Measurements from ENCODE around the gene LTBP2.
"Not testable (repeated sequence)": the region's sequence is repeated elsewhere in the genome, so short reads cannot be mapped to it uniquely, and the experiment has no call there.

LTBP2 gene

DNA sequence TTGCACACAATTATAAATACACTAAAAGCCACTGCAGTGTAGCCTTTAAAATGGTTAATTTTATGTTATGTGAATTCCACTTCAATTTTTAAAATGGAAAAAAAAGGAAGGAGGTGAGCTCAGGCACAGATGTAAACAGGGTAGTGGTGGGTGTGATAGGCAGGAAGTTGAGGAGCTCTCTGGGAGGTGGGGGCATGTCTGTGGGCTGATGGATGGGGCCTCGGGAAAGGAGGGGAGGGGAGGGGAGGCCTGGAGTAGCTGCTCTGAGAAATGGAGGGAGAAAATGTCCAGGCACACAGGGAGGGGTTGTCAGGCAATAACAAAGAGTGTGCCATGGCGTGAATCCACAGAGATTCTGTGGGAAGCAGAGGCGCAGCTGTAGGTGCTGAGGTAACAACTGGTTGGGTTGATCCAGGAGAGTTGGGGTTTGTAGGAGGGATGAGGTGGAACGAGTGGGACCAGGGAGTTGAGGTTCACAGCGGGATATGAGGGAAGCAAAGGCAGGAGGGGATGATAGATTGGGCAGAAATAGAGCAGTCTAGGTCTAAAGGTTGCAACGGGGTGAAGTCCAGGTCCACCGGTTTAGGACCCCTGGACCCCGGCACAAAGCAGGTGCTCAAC, 57.2 kb downstream of the LTBP2 start:
- in situ Hi-C loops (cut with MboI; ENCODE audit: low sequenced_read_pairs): no loop called here

GRCh38 chr14:74552623-74553022, 59.4 kb downstream of the LTBP2 start:
- in situ Hi-C loops (cut with MboI; ENCODE audit: low sequenced_read_pairs): no loop called here

DNA sequence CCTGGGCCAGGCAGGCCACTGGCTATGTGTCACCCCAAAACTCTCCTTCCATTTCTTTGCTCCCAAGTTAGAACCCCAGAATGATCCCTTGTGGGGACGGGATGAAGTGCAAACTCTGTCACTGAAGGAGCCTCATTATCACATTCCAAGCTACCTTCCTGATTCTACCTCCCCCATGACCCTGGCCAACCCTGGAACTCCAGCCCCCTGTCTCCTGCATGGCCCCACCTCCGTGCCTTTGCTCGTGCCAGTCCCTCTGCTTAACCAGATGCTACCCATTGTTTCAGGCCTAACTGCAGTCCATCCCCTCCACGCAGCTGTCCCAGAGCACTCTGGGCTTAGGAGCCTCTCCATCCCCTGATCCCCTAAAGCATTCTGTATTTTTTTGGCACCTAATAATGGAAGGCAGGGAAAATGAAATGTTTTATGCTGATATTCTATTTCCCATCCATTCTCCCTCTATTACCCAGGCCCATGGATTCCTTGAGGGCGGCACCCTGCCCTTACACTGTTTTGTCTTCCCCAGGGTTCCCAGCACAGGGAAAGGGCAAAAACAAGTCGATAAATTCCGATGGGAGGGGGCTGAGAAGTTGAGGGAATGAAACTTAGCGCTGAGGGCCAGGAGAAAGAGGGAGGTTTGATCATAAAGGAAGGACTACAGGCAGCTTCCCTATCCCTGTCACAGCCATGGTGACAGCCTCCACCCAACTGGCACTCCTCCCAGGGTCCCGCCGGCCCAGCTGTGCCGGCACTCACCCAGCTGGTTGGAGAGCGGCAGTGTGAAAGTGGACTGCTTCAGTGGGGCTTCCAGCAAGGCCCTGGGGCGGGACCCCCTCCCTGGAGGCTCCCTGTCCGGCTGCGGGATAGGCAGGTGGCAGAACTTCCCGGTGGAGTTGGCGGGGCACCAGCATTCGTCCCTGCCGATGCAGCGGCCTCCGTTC, 60.3 kb downstream of the LTBP2 start:
- in situ Hi-C loops (cut with MboI; ENCODE audit: low sequenced_read_pairs): no loop called here

DNA sequence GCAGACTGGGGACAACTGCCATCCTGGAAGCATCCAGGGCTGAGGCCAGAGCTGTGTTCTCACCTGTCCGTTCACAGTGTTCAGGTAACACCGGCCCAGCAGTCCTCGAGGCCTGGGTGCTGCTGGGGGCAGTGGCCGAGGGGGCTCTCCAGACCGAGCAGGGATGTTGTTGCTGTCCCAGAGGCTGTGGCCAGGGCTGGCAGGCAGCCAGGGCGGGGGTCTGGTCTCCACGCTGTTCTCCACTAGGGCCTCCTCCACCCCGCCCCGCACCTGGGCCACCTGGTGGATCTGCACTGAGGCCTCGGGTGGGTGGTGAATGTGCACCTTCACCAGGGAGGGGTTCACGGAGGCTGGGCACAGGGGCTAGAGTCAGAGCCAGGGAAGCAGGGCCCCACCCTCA, 61.0 kb downstream of the LTBP2 start:
- in situ Hi-C loops (cut with MboI; ENCODE audit: low sequenced_read_pairs): no loop called here

- in situ Hi-C loops (cut with MboI; ENCODE audit: low sequenced_read_pairs): no loop called here
These were observed 62.0 kb downstream of the LTBP2 start for GRCh38 chr14:74550071-74550470.

DNA sequence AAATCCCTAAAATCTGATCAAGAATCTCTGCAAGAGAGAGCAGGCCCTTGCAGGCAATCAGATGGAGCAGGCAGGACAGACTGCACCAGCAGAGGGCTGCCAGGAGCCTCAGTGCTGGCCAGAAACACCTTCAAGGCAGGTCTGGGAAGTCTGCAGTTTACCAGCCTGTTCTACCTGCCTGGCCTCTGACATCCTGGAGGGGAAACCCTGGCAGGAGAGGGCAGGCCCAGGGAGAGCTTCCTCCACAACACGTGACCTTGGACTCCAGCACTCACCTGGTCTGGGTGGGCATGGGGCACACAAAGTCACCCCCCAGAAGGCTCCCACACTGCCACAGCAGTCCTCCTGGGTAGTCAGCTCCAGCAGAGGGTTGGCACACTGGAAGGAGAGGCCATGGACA, 62.4 kb downstream of the LTBP2 start:
- in situ Hi-C loops (cut with MboI; ENCODE audit: low sequenced_read_pairs): no loop called here

DNA sequence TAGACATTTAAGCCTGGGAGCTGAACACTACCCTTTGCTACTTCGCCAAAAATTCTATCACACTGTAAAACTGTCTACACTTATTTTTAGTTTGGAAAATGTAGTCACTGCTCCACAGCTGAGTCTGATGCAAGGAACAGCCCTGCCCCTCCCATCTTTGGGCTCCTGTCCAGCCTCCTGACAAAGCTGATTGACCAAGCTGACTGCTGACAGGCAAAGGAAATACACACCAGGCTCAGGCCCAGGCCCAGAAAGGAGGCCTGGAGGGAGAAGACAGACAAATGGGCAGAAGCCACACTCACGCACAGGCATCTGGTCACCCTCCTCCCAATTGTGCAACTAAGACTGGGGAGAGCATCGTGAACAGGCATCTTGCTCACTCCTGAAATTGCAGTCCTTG, 63.2 kb downstream of the LTBP2 start:
- in situ Hi-C loops (cut with MboI; ENCODE audit: low sequenced_read_pairs): no loop called here

GRCh38 chr14:74547331-74547927, 64.6 kb downstream of the LTBP2 start:
- in situ Hi-C loops (cut with MboI; ENCODE audit: low sequenced_read_pairs): no loop called here

DNA sequence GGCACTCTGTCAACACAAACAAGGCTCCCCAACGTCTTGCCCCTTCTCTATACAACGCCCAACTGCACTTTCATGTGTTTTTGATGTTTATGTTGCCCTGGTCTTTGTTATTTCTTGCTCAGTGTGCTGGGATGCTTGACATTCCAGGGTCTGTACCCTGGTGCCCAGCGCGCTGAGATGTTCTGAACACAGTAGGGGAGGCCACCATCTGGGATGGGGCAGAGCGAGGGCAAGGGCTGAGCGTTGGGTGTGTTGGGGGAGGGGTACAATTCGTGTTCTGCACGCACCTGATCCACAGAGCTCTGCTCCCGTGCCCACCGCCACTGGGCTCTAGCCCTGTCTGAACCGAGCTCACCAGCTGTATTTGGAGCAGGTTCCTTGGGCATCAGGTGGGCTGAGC, 65.6 kb downstream of the LTBP2 start:
- in situ Hi-C loops (cut with MboI; ENCODE audit: low sequenced_read_pairs): no loop called here

- in situ Hi-C loops (cut with MboI; ENCODE audit: low sequenced_read_pairs): no loop called here
These were observed 66.7 kb downstream of the LTBP2 start for GRCh38 chr14:74545386-74545785.

DNA sequence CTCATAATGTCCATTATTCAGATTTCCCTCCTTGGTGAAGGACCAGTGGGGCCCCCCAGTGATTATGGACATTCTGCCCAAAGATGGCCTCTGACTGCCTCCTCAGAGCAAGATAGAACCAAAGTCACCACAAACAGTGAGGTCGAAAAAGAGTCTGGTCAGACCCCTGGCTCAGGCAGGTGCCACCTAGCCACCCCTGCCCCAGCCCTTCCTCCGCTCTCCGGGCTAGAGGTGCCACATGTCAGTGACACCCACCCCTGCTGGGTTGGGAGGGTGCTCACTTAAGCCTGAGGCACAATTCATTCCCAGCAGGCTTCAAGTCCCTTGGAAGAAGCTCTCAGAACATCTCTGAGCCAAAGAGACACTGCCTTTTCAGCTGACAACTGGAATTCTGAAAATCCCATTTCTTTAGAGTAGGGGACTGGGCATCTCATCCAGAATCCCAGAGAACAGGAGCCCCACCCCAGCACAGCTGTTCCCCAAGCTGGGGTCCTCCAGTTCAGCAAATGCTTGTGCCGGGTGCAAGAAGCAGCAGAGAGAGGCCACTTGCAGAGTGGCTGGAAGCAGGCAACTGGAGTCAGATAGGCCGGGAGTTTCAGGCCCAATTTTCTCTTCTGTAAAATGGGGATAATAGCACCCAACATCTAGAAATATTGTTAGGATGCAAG, 68.1 kb downstream of the LTBP2 start:
- in situ Hi-C loops (cut with MboI; ENCODE audit: low sequenced_read_pairs): no loop called here

DNA sequence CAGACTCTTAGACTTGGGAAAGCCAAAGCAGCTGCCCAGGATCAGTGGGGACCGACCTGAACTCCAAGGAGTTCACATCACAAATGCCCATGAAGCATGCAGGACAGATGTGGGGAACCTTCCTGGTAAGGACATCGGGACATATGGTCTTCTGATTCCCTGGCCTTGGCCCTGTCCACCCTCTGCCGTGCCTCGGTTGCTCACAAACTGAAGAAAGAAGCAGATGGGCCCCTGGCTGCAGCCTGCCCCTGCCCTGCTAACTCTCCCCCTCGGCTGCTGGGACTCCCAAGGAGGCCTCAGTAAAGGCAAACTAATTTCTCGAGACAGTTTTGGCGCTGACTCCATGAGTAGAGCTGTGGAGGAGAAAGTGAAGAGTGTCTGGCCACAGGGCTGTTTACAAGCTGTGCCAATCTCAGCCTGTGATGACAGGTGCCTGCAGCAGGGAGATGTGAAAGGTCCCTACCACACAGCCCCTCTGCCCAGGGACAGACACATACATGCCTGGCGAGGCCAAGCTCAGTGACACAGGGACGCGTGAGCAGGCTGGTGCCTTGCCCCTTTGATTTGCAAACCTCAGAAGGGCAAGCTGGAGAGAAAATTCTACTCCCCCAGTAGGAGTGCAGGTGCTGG, 69.9 kb downstream of the LTBP2 start:
- in situ Hi-C loops (cut with MboI; ENCODE audit: low sequenced_read_pairs): no loop called here

- in situ Hi-C loops (cut with MboI; ENCODE audit: low sequenced_read_pairs): no loop called here
These were observed 70.8 kb downstream of the LTBP2 start for GRCh38 chr14:74541225-74541624.

GRCh38 chr14:74539503-74539902, 72.5 kb downstream of the LTBP2 start:
- in situ Hi-C loops (cut with MboI; ENCODE audit: low sequenced_read_pairs): no loop called here

DNA sequence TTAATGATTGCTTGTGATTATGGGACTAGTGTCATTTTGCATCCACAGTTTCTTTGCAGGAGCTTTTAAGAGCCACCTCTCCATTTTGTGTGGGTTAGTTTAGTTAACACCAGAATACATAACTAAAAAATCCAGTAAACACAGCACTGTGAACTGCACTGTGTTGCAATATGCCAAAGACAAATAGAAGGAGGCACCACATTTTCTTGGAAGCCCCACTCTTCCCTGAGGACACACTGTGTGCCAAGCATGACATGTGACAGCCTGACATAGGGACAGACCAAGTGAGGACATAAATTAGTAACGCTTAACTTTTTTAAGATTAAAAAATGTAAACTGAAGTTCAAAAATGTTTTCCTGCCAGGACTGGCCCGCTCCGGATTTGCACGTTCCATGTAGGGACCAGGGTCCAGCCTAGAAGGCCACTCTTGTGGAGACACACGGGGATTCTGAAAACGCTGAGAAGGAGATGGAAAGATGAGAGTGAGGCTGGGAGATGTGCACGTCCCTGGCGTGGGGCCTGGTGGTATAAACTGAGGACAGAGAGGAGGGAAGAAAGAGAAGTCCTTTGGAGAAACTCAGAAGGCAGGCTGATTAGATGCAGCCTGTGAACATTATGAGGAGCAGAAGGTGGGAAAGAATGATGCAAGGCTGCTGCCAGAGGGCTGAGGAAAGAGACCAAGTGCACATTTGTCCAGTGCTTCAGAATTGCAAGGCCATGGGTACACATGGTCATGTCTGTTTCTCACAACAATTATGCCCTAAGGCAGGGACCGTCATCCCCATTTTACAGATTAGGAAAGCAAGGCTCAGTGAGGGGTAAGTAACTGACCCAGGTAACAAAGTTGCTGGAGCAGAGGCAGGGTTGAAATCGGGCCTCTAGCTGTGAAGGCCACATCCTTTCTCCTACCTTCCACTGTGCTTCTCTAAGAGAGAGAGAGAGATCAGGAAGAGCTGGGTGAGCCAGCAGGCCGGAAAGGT, 73.3 kb downstream of the LTBP2 start:
- in situ Hi-C loops (cut with MboI; ENCODE audit: low sequenced_read_pairs): no loop called here

DNA sequence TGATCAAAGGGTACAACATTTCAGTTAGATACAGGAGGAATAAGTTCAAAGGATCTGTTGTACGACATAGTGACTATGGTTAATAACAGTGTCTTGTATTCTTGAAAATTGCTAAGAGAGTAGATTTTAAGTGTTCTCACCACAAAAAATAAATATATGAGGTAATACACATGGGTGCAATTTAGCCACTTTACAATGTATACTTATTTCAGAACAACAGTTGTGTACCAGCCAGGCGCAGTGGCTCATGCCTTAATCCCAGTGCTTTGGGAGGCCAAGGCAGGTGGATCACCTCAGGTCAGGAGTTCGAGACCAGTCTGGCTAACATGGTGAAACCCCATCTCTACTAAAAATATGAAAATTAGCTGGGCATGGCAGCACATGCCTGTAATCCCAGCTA, 75.7 kb downstream of the LTBP2 start:
- in situ Hi-C loops (cut with MboI; ENCODE audit: low sequenced_read_pairs): not testable (repeated sequence)

DNA sequence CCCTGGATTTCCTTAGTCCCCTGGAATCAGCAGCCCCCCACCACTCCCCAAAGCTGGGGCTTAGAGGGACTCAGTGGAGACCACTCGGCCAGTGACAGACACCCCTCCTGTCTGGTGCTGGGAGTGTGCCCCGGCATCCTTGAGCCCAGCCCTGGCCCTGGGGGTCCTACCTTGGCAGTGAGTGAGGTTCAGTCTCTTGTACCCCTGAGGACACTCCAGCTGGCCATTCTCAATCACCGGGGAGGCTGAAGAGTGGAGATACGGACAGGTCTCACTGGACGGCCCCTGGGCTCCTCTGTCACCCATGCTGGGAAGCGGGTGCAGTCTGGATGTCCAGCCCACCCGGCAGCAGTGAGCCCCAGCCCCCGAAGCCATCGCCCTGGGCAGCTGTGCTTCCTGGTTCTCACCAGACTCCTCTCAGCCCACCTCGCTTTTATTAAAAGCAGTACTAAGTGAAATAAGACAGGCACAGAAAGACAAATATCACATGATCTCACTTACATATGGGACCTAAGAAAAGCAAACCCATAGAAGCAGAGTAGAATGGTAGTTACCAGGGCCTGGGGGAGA, 76.2 kb downstream of the LTBP2 start:
- in situ Hi-C loops (cut with MboI; ENCODE audit: low sequenced_read_pairs): no loop called here

GRCh38 chr14:74533576-74533975, 78.5 kb downstream of the LTBP2 start:
- in situ Hi-C loops (cut with MboI; ENCODE audit: low sequenced_read_pairs): no loop called here

GRCh38 chr14:74532246-74532645, 79.8 kb downstream of the LTBP2 start:
- in situ Hi-C loops (cut with MboI; ENCODE audit: low sequenced_read_pairs): no loop called here
